Posterior cingulate gyrus (tissue), 11 donors: ENCODE results near the gene MCEMP1.

Experiments
- DNase-seq, 10 donors: peaks; one replicate each; pipeline versions ENCODE4 v3.0.0 to v3.0.0-alpha.2; 2020 to 2021; ENCODE audit warnings: mixed read lengths in 3 of 10
- intact Hi-C: fragments of 100-400 bp; cut with DNase I; formaldehyde crosslinking; loops from one replicate; pipeline ENCODE4 v1.15.1; 2023

Gene MCEMP1

GRCh38 chr19:7669641-7670040 lies 7.2 kb upstream of the MCEMP1 start:
- intact Hi-C loops, result loop anchor here (10.0 kb wide), 1 partner anchor 105 kb away; no protein-coding TSS in a partner anchor
- DNase-seq, result no peak

DNA sequence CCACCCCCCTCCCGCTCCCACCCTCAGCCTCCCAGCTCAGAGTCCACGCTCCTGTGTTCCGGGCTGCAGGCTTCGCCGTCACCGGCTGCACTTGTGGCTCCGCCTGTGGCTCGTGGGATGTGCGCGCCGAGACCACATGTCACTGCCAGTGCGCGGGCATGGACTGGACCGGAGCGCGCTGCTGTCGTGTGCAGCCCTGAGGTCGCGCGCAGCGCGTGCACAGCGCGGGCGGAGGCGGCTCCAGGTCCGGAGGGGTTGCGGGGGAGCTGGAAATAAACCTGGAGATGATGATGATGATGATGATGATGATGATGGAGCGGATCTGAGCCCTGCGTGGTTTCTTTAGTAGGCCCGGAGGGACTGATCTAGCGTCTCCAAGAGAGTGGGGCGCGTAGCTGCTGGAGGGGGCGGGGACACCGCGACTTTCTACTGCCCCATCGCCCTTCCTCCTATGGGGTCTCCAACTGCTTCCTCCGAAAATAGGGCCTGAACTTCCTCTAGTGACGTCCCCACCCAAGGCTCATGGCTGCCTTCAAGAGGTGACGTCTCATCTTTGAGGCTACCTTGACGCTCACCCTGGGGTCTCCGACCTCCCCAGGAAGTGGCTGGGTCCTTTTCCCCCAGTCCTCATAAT lies 6.6 kb upstream of the MCEMP1 start:
- DNase-seq, result peak in 9 of 10 donors; percentile 26 to 97 (median 80)
- intact Hi-C loops, result loop anchor here (10.0 kb wide), 1 partner anchor 105 kb away; no protein-coding TSS in a partner anchor

- DNase-seq, result no peak
- intact Hi-C loops, result loop anchor here (10.0 kb wide), 1 partner anchor 106 kb away; no protein-coding TSS in a partner anchor
Observed at GRCh38 chr19:7670790-7671189, 6.1 kb upstream of the MCEMP1 start.

- intact Hi-C loops, result loop anchor here (10.0 kb wide), 1 partner anchor 108 kb away; no protein-coding TSS in a partner anchor
- DNase-seq, result peak in 1 of 10 donors; percentile 77
Observed at GRCh38 chr19:7672522-7672921, 4.4 kb upstream of the MCEMP1 start.

DNA sequence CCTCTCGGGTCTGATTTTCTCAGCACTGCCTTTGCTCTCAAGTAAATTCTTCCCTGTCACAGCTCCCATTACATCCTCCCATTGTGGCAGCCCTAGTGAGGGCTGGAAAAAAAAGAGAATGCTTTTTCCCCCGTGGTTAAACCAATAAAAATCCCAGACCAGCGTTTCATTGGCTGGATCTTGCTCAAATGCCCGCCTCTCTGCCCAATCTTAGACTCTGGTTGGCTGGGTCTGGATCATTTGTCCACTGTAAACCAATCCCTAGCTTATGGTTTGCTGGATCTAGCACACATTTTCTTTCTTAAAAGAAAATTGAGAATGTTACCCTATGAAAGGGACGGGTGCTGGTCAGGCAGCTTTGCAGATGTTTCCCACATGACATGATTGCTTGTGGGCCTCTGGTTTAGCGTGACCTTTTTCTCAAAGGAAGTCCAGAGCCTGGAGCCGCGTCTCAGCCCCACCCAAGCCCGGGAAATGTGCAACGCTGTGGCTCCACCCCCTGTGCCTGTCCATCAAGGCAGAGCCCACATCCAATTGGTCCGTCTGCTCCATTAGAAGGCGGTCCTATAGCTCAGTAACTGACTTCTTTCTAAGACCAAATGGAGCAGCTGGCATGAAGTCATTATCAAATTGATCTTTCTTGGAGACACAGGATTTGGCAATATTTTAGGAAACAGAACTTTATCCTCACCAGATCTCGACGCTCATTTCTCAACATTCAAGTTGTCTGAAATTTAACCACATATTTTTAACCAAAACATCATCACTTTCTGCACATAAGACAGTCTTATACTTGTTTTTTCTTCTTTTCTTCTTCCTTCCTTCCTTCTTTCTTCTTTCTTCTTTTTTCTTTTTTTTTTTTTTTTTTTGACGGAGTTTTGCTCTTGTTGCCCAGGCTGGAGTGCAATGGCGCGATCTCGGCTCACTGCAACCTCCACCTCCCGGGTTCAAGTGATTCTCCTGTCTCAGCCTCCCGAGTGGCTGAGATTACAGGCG lies 2.6 kb upstream of the MCEMP1 start:
- DNase-seq, result peak in 8 of 10 donors; percentile 28 to 94 (median 60)
- intact Hi-C loops, result loop anchor here (10.0 kb wide), 1 partner anchor 110 kb away; no protein-coding TSS in a partner anchor

DNA sequence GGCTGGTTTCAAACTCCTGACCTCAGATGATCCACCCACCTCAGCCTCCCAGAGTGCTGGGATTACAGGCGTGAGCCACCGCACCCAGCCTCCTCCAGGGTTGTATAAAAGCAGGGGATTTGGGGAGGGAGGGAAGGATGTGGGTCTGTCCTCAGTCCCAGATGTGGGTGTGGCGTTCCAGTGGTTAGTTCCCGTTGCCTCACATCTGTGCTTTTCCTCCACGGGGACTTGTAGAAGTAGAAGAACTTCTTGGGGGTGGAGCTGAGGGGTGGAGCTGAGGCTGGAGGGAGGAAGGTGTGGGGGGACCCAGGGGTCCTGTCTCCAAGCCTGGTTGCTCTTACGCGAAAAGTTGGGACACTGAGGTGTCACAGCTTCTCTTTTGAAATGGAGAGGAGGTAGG lies 514 bp upstream of the MCEMP1 start:
- intact Hi-C loops, result loop anchor here (10.0 kb wide), 1 partner anchor 112 kb away; no protein-coding TSS in a partner anchor
- DNase-seq, result no peak

DNA sequence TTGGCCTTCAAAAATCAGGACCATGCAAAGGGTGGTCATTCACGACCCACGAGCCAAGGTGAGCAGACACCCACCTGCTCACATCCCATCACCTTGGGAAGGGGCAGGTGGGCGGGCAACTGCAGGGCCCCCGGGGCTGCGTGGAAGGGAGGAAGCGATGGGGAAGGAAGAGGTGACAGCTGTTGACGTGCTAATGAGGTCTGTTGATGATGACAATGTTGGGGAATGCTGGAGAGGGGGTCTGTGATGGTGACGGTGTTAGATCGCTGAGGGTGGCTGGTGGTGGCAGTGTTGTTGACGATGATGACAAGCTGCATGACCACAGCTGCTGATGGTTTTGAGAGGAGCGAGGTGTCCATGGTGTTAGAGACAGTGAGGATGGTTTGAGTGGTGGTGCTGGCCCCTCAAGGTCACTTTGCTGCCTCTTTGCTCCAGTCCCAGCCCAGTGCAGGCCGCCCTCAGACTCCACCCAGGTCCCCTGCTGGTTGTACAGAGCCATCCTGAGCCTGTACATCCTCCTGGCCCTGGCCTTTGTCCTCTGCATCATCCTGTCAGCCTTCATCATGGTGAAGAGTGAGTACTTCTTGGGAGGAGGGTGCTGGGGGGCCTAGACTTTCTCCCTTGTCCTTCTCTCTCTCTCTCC lies 900 bp downstream of the MCEMP1 start:
- DNase-seq, result no peak
- intact Hi-C loops, result loop anchor here (10.0 kb wide), 1 partner anchor 113 kb away; no protein-coding TSS in a partner anchor

GRCh38 chr19:7678971-7679751 lies 2.3 kb downstream of the MCEMP1 start:
- intact Hi-C loops, result loop anchor here (10.0 kb wide), 1 partner anchor 114 kb away; no protein-coding TSS in a partner anchor
- peak in 4 of 10 donors; percentile 28 to 77 (median 31) for DNase-seq

GRCh38 chr19:7679771-7680605 lies 3.1 kb downstream of the MCEMP1 start:
- DNase-seq, result peak in 1 of 10 donors; percentile 59
- intact Hi-C loops, result loop anchor here (1.0 to 10.0 kb wide), 3 partner anchors 28 to 326 kb away; no protein-coding TSS in a partner anchor

GRCh38 chr19:7680606-7681339 lies 3.9 kb downstream of the MCEMP1 start, which contains the start of gene TRAPPC5:
TSS of gene TRAPPC5 (plus strand) at chr19:7680833. CDS start at chr19:7682254, 1,421 bp downstream.
- peak; percentile 75 to 98 (median 82) for DNase-seq
- intact Hi-C loops, result loop anchor here (1.0 kb wide), 3 partner anchors 28 to 326 kb away; no protein-coding TSS in a partner anchor

DNA sequence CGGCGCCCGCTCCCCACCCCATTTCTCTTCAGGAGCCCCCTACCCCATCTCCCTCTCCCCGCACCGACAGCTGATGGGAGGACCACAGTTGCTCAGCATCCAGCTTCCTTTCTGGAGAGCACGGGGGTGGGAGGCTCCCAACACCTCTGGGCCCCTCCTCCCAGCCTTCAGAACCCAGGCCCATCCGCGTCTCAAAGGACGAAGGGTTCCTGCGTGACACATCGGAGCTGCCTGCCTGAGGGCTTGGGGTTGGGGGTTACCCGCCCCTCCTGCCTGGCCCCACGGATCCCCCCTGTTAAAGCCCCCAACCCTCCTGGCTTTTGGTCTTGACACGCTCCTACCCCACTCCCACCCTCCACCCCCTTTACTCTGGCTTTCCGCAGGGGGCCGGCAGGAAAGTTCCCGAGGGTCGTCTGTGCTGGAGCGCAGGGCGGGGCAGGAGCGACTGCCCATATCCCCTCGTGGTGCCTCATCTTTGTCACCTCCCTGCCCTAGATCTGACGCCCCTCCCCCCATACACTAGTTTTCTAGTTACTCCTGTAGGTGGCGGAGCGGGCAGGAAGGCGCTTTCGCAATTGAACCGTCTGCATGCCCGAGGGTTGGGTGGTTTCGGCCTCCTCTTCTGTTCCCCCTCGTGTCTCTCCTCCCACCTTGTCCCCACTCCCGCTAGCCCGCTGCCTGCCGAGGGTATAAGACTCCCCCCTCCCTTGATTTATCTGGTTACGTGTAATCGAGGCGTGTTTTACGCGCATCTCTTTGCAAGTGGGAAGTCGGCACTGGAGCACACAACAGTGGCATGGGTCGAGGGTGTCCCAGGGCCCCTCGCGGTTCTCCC lies 4.7 kb downstream of the MCEMP1 start:
- DNase-seq, result peak; percentile 45 to 95 (median 72)
- intact Hi-C loops, result loop anchor here (1.0 kb wide), 1 partner anchor 118 kb away; no protein-coding TSS in a partner anchor

GRCh38 chr19:7682175-7682855 lies 5.4 kb downstream of the MCEMP1 start:
- intact Hi-C loops, result no loop called here

DNA sequence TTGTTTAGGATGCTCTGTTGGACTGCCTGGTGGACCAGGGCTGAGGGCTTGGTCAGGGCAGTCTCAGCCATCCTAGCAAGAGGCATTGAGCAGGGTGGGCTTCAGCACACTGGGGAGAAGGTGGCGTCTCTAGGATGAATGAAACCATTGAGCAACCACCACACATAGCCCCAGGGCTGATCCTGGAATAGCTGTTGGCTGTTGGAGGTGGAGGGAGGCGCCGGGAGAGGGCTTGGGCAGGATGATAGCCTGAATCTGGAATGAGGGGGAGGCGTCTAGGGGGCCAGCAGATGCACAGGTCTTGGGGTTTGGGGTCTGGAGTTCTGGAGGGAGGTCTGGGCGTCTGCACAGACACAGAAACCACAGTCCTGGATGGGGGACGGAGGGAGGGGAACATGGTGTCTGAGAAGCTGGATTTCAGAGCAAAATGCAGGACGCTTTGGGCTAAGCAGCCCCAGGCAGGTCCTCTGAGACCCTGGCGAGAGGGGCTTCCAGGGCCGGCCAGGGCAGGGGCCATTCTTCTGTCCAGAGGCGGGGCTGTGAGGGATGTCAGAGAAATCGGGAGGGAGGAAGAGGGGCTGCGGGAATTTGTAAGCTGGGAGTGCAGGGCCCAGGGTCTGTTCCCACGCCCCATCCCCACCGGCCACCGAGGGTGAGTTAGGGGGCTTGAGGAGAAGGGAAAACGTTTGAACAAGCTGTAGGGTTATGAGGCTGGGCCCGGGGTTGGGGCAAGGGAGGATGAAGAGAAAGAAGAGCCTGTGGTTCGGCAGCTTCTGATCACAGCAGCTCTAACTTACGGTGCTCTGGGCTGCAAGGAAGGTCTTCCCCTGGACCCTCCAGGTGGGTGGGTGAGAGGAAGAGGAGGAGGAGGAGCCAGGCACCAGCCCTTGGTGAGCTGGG lies 8.9 kb downstream of the MCEMP1 start:
- intact Hi-C loops, result no loop called here
- DNase-seq, result no peak

More at GRCh38 chr19:7682175-7682855, 5.4 kb downstream of the MCEMP1 start:
- peak in 6 of 10 donors; percentile 33 to 92 (median 78) for DNase-seq

- DNase-seq, result peak in 1 of 10 donors; percentile 67
- intact Hi-C loops, result no loop called here
Observed at GRCh38 chr19:7687177-7687576, 10.3 kb downstream of the MCEMP1 start.

GRCh38 chr19:7689165-7689564 lies 12.3 kb downstream of the MCEMP1 start:
- intact Hi-C loops, result no loop called here

More at GRCh38 chr19:7689165-7689564, 12.3 kb downstream of the MCEMP1 start:
- DNase-seq, result no peak
